GM21526 (cell line): Measurements from ENCODE around the gene ABR.
"Not testable (repeated sequence)": the region's sequence is repeated elsewhere in the genome, so short reads cannot be mapped to it uniquely, and the experiment has no call there.

Source experiments
- ATAC-seq: cut with Tn5 transposase; IDR thresholded peaks from one replicate; pipeline ENCODE4 v1.9.1; 2021; ENCODE audit warnings: moderate library complexity; ENCODE audit not compliant: unreplicated experiment, low FRiP score

ABR gene

GRCh38 chr17:1074886-1075605 is 104.7 kb downstream of the ABR start:
- ATAC-seq = no peak

GRCh38 chr17:1073963-1074625 is 105.7 kb downstream of the ABR start:
- ATAC-seq = not testable (repeated sequence)

- no peak for ATAC-seq
Measured at GRCh38 chr17:1073241-1073962, 106.4 kb downstream of the ABR start.

GRCh38 chr17:1072551-1072961 is 107.2 kb downstream of the ABR start:
- no peak for ATAC-seq

- no peak for ATAC-seq
Measured at GRCh38 chr17:1071103-1071825, 108.5 kb downstream of the ABR start.

- ATAC-seq = no peak
Measured at GRCh38 chr17:1070411-1070810, 109.4 kb downstream of the ABR start.

- no peak for ATAC-seq
Measured at GRCh38 chr17:1069847-1070246, 109.9 kb downstream of the ABR start.

- no peak for ATAC-seq
Measured at GRCh38 chr17:1068356-1068755, 111.4 kb downstream of the ABR start.

GRCh38 chr17:1067282-1067956 is 112.4 kb downstream of the ABR start:
- no peak for ATAC-seq

- not testable (repeated sequence) for ATAC-seq
Measured at GRCh38 chr17:1065416-1065815, 114.4 kb downstream of the ABR start.

GRCh38 chr17:1060991-1061390 is 118.8 kb downstream of the ABR start:
- no peak for ATAC-seq

- ATAC-seq = no peak
Measured at GRCh38 chr17:1059131-1059795, 120.5 kb downstream of the ABR start.

GRCh38 chr17:1058423-1059130 is 121.2 kb downstream of the ABR start:
- no peak for ATAC-seq

GRCh38 chr17:1056761-1057160 is 123.0 kb downstream of the ABR start:
- ATAC-seq = no peak

GRCh38 chr17:1055751-1056645 is 123.8 kb downstream of the ABR start:
- no peak for ATAC-seq

- no peak for ATAC-seq
Measured at GRCh38 chr17:1055231-1055630, 124.5 kb downstream of the ABR start.

- ATAC-seq = no peak
Measured at GRCh38 chr17:1054656-1055055, 125.1 kb downstream of the ABR start.

- no peak for ATAC-seq
Measured at GRCh38 chr17:1053661-1054360, 126.0 kb downstream of the ABR start.
